ENCODE measurements around the gene ZNF70. TPM values are rescaled to one million over a fixed set of nuclear protein-coding genes. Genes with fewer than 3 reads are reported as not detected.
A peak's percentile ranks its signal among the peaks of the same experiment; 100 is the strongest.

ZNF70 gene
- total and polyA plus RNA-seq, 2 of the 4 experiments (the other 2 are of a cell fraction) = 2.3 to 4.3 TPM

DNA sequence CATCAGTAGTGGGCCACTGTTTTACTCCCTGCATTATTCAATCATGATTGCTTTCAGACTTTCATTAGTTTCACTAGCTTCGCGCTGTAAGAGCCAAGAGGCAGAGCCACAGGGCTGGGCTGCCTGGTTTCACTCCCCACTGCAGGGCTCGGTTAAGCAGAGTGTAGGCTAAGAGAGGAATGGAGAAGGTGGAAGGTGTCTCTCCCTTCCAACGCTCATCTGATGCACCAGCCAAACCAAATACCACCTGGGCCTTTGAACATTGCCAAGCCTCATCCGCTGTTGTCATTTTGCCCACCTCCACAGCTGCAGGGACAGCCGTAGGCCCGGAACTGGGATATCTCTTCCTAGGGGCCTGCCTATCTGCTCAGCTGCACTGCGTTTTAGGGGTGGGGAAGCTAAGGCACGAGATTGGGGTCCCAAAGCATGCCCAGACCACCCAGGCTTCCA is 35.4 kb upstream of the ZNF70 start:
- Histone ChIP-seq H3K9me1 (ENCODE audit: insufficient read depth, low read length) (peaks cover 18% of the 10 kb centered on the region), H3K23ac (ENCODE audit: low read depth, low read length) (peak overlapping the region; percentile 28; the same call in 1 of the 2 replicates), H3K27me3 (ENCODE audit: control insufficient read depth, insufficient read depth, low read length) (no peaks in the 10 kb centered on the region), H4K20me1 (ENCODE audit: insufficient read depth, low read length) (peaks cover 39% of the 10 kb centered on the region), H3K27ac (ENCODE audit: insufficient read depth, low read length) (peak overlapping the region; percentile 70), H4K8ac (ENCODE audit: low read depth in 2 of 2, low read length in 2 of 2) (peak overlapping the region; percentile 73 to 86), H3K56ac (ENCODE audit: extremely low read depth, insufficient read depth, low read length) (0 out of 2 replicates have a peak overlapping the region, but pooled peaks have one; percentile 33), H2AFZ (replicated peaks; ENCODE audit: low read length, poor library complexity) (peak overlapping the region; percentile 96), H3K4me2 (ENCODE audit: low read depth, low read length) (peak overlapping the region; percentile 68), H3K18ac (ENCODE audit: low read depth, low read length) (peak overlapping the region; percentile 3; the same call in 1 of the 2 replicates), H2BK120ac (ENCODE audit: low read depth, low read length) (peak overlapping the region; percentile 78), H3K9ac (ENCODE audit: low read depth, low read length) (peak overlapping the region; percentile 56), H3K36me3 (ENCODE audit: control insufficient read depth, insufficient read depth, low read length) (0 out of 2 replicates have a peak, but pooled peaks cover 3% of the 10 kb centered on the region), H3K14ac (replicated peaks; ENCODE audit: low read depth, low read length) (peak overlapping the region; percentile 41), H4K5ac (ENCODE audit: low read depth, low read length) (peak overlapping the region; percentile 86), H3K4me3 (ENCODE audit: insufficient read depth, low read depth, low read length) (peak overlapping the region; percentile 76), H2AK9ac (replicated peaks; ENCODE audit: low read depth, low read length, poor library complexity) (peak overlapping the region; percentile 95), H3K9me3 (ENCODE audit: control insufficient read depth, insufficient read depth, low read length) (no peaks in the 10 kb centered on the region), H2AK5ac (ENCODE audit: low read depth, low read length) (peak overlapping the region; percentile 82), H2BK20ac (ENCODE audit: low read depth, low read length) (peak overlapping the region; percentile 62; the same call in 1 of the 2 replicates), H3K4ac (ENCODE audit: low read depth, low read length) (peak overlapping the region; percentile 96), H2BK15ac (ENCODE audit: low read depth, low read length) (peak overlapping the region; percentile 25; the same call in 2 of the 3 replicates), H3K4me1 (ENCODE audit: control insufficient read depth, insufficient read depth, low read length) (peaks cover 27% of the 10 kb centered on the region), H3K79me1 (ENCODE audit: low read depth in 1 of 2, low read length in 2 of 2) (peaks cover 21 to 41% of the 10 kb centered on the region in 2 experiments), H2BK5ac (ENCODE audit: low read depth, low read length, poor library complexity, severe bottlenecking) (peak overlapping the region; percentile 53), H4K91ac (ENCODE audit: insufficient read depth, low read depth, low read length) (peak overlapping the region; percentile 92)
- BruUV-seq (replicated peaks) = no TSS peak
- in situ Hi-C loops (cut with MboI; ENCODE audit: low sequenced_read_pairs) = no loop called here
- CTCF ChIA-PET = interaction anchor here (0.7 kb wide), 1 partner anchor 16 kb away, joined by 3 read pairs; no protein-coding TSS in a partner anchor
- ATAC-seq (ENCODE audit: low read depth) (no peak), DNase-seq (no peak)
- intact Hi-C loops (cut with micrococcal nuclease) = no loop called here
- POLR2A ChIA-PET (ENCODE audit: unreplicated experiment) = interaction anchor here (0.9 kb wide), 1 partner anchor 128 kb away, joined by 3 read pairs; no protein-coding TSS in a partner anchor
- WGBS, 2 experiments (ENCODE audit: extremely low coverage in 2 of 2, insufficient read length in 1 of 2) = no CpG with 5 or more reads among the region's 9 CpGs
- TF ChIP-seq, protein P1, sequence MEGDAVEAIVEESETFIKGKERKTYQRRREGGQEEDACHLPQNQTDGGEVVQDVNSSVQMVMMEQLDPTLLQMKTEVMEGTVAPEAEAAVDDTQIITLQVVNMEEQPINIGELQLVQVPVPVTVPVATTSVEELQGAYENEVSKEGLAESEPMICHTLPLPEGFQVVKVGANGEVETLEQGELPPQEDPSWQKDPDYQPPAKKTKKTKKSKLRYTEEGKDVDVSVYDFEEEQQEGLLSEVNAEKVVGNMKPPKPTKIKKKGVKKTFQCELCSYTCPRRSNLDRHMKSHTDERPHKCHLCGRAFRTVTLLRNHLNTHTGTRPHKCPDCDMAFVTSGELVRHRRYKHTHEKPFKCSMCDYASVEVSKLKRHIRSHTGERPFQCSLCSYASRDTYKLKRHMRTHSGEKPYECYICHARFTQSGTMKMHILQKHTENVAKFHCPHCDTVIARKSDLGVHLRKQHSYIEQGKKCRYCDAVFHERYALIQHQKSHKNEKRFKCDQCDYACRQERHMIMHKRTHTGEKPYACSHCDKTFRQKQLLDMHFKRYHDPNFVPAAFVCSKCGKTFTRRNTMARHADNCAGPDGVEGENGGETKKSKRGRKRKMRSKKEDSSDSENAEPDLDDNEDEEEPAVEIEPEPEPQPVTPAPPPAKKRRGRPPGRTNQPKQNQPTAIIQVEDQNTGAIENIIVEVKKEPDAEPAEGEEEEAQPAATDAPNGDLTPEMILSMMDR (conservative IDR thresholded peaks at IDR 0.05; ENCODE audit: low read depth, low read length) = no peak
- TF ChIP-seq POLR2A (IDR thresholded peaks at IDR 0.05; ENCODE audit: low read depth, low read length) = no peak
- no peak for TF ChIP-seq MAFK (IDR thresholded peaks at IDR 0.05; ENCODE audit: low read depth, low read length)
- TF ChIP-seq CHD1 (IDR thresholded peaks at IDR 0.05; ENCODE audit: low read depth, low read length) = no peak
- TF ChIP-seq FOS (IDR thresholded peaks at IDR 0.05; ENCODE audit: low read depth, low read length) = no peak
- TF ChIP-seq RAD21 (IDR thresholded peaks at IDR 0.05; ENCODE audit: low read length) = no peak
- TF ChIP-seq RFX5 (IDR thresholded peaks at IDR 0.05; ENCODE audit: low read depth, low read length) = no peak
- TF ChIP-seq RCOR1 (IDR thresholded peaks at IDR 0.05; ENCODE audit: insufficient replicate concordance, low read length) = no peak
- no peak for TF ChIP-seq MXI1 (IDR thresholded peaks at IDR 0.05; ENCODE audit: borderline replicate concordance, low read depth, low read length)
- no peak for TF ChIP-seq BHLHE40 (IDR thresholded peaks at IDR 0.05; ENCODE audit: low read depth, low read length)
- TF ChIP-seq MAZ (IDR thresholded peaks at IDR 0.05; ENCODE audit: borderline replicate concordance, low read depth, low read length) = no peak
- no peak for TF ChIP-seq NFE2L2 (IDR thresholded peaks at IDR 0.05; ENCODE audit: low read depth, low read length)
- TF ChIP-seq, protein P2, sequence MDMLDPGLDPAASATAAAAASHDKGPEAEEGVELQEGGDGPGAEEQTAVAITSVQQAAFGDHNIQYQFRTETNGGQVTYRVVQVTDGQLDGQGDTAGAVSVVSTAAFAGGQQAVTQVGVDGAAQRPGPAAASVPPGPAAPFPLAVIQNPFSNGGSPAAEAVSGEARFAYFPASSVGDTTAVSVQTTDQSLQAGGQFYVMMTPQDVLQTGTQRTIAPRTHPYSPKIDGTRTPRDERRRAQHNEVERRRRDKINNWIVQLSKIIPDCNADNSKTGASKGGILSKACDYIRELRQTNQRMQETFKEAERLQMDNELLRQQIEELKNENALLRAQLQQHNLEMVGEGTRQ (IDR thresholded peaks at IDR 0.05; ENCODE audit: low read depth, low read length) = no peak
- TF ChIP-seq, protein P3, sequence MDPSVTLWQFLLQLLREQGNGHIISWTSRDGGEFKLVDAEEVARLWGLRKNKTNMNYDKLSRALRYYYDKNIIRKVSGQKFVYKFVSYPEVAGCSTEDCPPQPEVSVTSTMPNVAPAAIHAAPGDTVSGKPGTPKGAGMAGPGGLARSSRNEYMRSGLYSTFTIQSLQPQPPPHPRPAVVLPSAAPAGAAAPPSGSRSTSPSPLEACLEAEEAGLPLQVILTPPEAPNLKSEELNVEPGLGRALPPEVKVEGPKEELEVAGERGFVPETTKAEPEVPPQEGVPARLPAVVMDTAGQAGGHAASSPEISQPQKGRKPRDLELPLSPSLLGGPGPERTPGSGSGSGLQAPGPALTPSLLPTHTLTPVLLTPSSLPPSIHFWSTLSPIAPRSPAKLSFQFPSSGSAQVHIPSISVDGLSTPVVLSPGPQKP (IDR thresholded peaks at IDR 0.05; ENCODE audit: borderline replicate concordance, low read depth, low read length) = no peak
- dilution Hi-C loops (cut with HindIII; ENCODE audit: low sequenced_read_pairs, unreplicated experiment) = no loop called here

Data from IMR-90 (cell line).